Embryonic facial prominence (tissue), 1 donor: Measurements from ENCODE around the gene RTEL1.
"Not testable (repeated sequence)": the region's sequence is repeated elsewhere in the genome, so short reads cannot be mapped to it uniquely, and the experiment has no call there.

ENCODE experiments used
- DNase-seq: peaks from one replicate; pipeline ENCODE4 v3.0.0-alpha.2; 2016; ENCODE audit errors: extremely low spot score

RTEL1 gene

DNA sequence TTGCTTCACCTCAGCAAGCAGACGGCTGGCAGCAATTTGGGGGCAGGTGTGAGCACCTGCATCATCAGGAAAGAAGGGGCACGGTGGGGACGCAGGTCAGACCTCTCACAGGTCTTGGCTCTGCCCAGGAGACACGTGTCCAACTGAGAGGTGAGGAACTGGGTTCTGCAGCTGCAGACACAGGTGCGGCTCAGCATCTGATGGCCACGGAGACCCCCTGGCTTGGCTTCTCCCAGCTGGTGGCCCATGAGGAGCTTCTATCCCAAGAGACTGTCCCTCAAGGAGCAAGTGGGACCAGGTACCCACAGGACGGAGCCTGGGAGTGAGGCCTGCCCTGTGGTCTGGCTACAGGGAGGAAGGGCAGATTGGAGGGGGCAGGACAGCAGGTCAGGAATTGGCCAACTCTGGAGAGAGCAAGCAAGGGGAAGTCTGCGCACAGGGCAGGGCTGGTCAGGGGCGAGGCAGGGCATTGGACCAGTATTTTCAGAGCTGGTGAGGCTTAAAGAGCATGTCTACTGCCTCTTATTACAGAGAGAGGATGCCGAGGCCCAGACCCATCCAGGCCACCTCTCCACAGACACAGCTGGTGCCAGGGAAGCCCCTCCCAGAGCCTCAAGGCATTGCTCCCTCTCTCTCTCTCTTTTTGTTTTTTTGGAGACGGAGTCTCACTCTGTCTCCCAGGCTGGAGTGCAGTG lies 9.1 kb upstream of the RTEL1 start:
- no peak for DNase-seq

DNA sequence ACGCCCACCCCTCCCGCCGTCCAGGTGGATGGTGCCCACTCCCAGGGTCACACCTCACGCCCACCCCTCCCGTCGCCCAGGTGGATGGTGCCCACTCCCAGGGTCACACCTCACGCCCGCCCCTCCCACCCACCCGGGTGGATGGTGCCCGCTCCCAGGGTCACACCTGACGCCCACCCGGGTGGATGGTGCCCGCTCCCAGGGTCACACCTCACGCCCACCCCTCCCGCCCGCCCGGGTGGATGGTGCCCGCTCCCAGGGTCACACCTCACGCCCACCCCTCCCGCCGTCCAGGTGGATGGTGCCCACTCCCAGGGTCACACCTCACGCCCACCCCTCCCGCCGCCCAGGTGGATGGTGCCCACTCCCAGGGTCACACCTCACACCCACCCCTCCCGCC lies 7.6 kb upstream of the RTEL1 start:
- not testable (repeated sequence) for DNase-seq

DNA sequence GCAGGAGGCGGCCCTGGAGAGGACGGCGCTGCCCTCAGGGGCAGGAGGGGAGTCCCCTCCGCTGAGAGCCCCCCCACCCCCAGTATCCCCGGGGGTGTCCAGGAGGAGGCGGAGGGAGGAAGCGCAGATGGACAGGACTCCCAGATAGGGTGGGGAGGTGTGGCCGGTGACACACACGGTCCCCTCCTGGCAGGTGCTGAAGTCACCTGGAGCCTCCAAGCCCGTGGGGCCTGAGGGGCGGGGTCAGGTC lies 6.2 kb upstream of the RTEL1 start:
- no peak for DNase-seq

DNA sequence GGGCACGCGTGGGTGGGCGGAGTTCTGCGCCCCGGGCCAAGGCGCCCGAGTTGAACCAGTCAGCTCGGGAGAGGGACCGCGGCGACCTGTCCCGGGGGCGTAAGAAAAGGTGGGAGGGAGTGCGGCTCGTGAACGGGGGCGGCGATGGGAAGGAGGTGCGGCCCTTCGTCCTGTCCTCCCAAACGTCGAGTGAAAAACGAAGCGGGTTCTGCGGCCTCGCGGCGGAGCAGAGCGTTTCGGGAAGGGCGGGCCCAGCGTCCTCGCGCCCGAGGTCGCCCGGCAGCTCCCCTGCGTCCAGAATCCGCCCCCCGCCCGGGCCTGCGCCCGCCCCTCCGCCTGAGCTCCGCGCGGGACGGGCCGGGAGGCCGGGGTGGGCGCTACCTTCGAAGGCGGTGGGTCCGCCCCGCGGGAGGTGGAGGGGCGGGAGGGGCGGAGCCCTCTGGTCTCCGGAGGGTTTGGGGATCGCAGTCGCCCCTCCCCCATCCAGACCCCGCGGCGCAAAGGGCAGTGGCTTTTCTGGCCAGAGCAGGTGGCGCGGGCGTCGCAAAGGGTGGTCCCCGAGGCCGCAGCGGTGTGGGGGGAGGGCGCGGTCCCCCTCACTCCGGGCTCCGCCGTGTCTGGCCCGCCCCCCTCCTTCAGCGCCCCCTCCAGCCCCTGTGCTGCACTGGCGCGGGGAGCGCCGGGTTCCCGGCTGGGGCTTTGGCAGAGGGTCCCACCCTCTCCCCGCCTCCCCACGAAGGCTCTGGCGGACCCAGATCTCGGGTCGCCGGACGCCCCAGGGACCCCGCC lies 5.7 kb upstream of the RTEL1 start:
- no peak for DNase-seq

DNA sequence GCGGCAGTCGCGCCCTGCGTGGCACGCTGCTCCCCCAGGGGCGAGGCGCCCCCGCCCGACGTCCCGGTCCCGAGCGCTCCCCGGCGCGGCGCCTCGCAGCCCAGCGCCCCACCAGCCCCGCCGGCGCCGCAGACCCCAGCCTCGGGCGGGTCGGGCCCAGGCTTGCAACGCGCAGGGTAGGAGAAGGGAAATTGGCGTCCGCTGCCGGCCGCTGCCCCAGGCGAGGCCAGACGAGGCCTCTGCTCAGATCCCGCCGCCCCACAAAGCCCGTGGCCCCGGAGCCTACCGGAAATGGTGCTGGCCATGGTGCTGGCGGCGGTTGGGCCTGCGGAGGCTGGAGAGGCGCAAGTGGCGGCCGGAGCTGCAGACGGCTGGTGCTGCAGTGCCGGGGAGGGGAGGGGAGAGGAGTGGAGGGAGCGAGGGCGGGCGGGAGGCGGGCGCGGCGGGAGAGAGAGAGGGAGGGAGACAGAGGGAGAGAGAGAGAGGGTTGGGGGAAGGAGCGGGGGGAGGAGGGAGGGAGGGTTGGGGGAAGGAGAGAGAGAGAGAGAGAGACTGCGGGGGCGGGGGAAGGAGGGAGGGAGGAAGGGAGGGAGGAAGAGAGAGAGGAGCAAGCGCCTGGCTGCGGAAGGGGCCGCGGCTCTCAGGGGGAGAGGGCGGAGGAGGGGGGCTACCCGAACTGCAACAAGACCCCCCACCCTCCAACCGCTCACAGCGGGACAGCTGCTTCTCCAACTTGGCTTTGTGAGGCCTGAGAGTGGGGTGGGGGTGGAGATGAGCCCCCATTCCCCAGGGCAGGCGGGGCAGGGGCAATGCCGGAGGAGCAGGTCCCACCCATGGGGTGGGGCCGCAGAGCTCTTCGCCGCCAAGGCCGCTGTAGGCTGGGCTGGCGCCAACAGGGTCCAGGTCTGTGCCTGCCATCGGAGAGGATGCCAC lies 4.8 kb upstream of the RTEL1 start, which contains the start of gene STMN3:
Gene STMN3, minus strand, starts transcription at position 384 of the 933 bp plus-strand sequence. Its CDS starts 79 bp downstream, at position 305.
- peak; percentile 86 for DNase-seq

DNA sequence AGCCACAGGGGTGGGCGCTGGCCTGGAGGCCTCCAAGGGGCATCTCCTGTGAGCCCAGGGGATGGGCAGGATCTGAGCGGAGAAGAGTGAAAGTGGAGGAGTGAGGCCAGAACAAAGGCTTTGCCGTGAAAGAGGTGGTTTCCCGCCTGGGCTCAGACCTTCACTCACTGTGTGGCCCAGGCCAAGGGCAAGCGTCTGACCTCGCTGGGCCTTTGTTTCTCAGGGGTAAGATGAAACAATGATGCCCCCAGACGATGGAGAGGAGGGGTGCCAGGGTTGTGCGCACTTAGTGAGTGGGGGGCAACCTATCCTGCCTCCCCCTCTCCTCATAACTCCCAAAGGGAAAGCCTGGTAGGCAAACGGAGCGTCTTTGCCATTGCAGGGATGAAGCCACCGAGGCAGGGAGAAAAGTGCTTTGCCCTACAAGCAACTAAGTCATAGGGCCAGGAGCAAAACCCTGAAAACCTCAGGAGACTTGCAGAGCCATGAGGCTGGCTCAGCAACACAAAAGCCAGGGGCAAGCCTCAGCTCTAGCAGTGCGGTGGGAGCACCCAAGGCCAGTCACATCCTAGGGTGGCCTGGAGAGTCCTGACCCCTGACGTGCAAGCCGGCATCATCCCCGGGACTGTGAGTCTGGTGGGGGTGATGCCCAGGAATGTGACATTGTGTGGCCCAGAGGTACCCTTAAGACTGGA lies 4.0 kb upstream of the RTEL1 start:
- no peak for DNase-seq

DNA sequence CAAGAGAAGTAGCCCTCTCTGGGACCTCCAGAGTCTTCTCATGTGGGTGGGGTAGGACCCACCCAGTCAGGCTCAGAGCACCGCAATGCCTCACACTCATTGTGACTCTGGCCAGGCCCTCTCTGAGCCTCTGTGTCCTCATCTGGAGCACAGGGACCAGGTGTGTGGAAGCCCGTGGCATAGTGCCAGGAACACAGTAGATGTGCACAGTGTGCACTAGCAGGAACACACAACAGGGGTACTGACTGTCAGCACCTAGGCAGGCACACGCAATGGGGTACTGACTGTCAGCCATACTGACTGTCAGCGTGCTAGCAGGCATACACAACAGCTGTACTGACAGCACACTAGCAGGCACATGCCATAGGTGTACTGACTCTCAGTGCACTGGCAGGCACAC lies 2.9 kb upstream of the RTEL1 start:
- no peak for DNase-seq

DNA sequence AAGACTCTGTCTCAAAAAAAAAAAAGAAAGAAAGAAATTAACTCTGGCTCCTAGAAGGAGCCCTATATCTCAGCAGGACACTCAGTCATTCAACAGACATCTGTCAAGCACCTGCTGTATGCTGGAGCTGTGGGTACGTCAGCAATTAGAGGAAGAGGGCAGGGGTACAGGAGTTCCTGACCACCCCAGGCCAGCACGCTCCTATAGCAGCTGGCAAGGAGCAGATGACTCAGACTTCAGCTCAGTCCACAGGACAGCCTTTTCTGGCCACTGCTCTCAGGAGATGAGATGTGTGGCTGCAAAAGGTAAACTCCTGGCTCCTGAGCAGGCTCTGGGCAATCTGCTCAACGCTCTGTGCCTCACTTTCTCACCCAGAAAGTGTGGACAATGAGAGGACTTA lies 1.7 kb upstream of the RTEL1 start:
- DNase-seq = no peak

DNA sequence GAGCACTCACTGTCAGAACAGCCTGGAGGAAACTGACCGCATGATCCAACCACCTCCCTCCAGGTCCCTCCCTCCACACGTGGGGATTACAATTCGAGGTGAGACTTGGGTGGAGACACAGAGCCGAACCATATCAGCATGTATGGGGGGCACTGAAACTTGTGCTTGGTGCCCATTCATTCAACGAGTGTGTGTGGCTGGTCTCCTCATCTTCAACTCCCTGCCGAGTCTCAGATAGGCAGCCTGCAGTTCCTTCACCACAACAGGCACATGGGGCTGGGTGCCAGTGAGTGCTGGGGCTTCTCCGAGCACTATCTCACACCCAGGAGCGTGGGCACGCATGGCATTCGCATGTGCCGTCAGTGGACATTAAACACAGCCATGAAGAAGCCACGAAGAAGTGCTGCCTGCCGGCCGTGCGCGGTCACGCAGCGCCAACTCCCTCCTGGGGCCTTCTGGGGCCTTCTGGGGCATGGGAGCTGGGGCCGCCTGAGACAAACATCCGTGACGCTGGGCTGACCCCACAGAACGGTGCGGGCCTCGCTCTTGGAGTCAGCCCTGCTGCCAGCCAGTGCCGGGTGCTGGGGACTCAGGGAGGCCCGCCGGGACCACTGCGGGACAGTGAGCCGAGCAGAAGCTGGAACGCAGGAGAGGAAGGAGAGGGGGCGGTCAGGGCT lies 714 bp upstream of the RTEL1 start:
- DNase-seq = no peak

DNA sequence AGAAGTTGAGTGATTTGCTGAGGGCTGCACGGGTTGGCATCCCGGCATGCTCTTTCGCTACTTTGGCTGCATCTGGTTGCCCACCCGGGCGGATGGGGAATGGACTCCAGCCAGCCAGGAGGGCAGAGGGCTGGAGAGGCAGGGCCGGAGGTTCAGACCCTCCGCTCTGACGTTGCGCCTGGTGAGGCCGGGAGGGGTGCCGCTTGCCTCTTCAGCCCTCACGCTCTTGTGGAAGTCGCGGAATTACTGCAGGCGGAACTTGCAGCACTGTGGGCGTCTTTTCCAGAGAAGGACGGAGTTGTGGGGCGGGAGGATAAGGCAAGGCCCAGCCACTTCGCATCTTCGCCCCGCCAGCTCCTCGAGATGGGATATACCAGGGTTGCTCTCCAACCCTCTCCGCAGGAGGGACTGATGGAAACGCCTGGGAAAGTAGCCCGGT lies 656 bp downstream of the RTEL1 start:
- no peak for DNase-seq

DNA sequence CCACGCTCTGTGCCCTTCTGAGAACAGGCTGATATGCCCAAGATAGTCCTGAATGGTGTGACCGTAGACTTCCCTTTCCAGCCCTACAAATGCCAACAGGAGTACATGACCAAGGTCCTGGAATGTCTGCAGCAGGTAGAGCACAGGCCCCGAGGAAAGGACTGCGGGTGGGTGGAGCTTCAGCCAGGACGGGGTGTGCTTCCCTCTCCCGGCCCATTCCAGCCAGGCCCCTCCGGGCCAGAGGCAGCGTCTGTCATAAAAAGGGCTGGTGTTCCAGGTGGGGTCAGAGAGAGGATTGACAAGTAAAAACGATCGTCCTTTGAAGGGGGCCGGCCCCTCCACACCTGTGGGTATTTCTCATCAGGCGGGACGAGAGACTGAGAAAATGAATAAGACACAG lies 1.3 kb downstream of the RTEL1 start:
- DNase-seq = no peak

DNA sequence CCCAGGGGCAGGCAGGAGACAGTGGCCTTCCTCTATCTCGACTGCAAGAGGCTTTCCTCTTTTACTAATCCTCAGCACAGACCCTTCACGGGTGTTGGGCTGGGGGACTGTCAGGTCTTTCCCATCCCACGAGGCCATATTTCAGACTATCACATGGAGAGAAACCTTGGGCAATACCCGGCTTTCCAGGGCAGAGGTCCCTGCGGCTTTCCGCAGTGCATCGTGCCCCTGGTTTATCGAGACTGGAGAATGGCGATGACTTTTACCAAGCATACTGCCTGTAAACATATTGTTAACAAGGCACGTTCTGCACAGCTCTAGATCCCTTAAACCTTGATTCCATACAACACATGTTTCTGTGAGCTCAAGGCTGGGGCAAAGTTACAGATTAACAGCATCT lies 2.1 kb downstream of the RTEL1 start:
- DNase-seq = not testable (repeated sequence)

DNA sequence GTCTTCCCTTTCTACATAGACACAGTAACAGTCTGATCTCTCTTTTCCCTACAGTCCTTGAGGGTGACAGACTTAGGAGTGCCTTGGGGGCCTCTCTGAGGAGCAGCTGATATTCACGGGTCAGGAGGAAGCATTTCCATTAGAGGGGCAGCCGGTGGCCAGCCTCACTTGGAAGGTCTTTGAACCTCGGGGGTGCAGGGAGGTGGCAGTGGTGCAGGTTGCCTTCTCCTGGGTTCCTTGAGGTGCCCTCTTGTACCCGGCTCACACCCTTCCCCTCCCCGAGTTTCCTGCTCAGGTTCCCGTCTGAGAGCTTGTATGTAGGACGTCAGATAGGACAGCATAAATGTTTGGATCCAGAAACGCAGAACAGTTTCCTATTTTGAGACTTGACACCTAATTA lies 2.5 kb downstream of the RTEL1 start:
- DNase-seq = no peak

DNA sequence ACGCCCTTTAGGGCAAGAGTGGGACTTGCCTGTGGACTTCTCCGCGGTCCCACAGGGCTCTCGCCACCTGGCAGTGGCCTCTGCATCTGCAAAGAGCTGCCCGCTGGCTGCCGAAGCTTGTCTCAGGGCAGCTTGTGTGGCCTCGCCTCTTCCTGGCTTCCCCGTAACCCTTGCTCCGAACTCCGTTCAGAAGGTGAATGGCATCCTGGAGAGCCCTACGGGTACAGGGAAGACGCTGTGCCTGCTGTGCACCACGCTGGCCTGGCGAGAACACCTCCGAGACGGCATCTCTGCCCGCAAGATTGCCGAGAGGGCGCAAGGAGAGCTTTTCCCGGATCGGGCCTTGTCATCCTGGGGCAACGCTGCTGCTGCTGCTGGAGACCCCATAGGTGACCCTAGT lies 3.0 kb downstream of the RTEL1 start:
- DNase-seq = no peak

DNA sequence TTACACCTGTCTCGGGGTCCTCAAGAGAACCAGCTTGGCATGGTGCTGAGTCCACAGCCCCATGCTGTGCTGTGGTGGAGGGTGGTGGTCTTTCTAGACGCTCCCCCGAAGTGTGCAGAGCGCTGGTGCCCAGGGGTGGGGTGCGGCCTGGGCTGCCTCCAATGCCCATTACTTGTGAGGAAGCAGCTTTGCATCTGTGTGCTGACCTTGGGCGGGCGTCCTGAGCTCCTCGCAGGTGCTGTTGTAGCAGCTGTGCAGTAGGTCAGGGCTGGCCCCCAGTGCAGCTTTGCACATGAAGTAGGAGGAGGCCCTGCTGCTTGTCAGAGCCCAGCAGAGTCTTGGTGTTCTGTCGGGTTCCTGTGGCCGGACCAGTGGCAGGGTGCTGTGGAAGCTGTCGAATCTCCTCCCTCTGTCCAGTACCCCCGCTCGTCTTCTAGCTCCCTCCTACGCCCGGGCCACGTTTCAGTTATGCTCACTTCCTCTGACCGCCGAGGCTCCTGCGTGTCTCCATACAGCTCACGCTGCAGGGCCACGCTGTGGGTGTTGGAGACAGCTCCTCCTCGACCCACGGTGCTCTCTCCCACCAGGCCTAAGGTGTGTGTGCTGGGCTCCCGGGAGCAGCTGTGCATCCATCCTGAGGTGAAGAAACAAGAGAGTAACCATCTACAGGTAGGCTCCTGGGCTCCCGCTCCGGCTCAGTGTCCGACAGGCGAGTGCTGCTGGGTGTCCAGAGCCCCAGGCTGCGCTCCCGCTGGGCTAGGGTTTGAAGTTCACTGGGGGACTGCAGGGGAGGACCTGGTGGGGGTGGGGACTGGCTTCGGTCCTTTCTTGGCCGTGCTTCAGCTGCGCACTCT lies 4.1 kb downstream of the RTEL1 start:
- no peak for DNase-seq

DNA sequence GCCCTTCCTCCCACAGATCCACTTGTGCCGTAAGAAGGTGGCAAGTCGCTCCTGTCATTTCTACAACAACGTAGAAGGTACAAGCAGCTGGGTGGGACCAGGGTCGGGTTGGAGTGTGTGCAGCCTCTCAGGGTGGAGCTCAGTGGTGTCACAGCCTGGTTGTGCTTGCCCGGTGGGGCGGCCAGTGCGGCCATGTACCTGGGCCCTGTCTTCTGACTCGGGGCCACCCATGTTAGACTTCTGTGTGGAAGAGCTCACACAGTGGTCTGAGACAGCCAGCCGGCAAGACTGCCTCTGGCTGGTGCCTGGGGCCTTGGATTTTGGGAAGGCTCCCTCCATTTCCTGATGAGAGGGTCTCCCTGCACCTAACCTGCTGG lies 4.7 kb downstream of the RTEL1 start:
- no peak for DNase-seq

DNA sequence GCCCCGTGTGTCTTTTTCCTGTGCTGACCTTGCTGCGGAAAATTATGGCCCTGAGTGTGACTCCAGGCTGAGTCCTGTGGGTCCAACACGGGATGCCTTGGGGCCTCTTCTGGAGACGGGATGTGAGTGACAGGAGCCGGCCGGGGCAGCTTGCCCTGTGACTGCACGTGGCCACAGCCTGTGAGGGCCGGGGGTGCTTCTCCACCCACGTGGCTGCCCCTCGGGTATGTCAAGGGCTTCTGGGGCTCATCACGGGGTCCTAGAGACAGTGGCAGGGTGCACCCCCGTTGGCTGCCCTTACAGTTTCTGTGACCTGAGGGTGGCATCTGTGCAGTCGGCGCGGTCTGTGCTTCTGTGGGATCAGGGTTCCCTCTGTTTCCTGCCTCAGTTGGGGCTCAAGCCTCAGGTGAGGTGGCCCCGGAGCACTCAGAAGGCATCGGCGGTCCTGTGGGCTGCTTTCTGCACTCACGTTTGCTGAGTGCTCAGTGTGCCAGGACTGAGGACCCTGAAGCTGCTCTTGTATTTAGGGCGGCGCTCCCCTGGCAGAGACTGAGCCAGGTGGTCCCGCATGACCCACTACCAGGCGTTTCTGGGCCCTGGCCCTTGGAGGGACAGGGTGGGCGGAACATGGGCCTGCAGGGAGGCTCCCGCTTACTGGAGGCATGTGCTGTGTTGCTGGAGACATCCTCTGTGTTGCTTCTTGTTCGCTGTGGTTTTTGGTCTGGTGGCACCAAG lies 5.4 kb downstream of the RTEL1 start:
- no peak for DNase-seq

DNA sequence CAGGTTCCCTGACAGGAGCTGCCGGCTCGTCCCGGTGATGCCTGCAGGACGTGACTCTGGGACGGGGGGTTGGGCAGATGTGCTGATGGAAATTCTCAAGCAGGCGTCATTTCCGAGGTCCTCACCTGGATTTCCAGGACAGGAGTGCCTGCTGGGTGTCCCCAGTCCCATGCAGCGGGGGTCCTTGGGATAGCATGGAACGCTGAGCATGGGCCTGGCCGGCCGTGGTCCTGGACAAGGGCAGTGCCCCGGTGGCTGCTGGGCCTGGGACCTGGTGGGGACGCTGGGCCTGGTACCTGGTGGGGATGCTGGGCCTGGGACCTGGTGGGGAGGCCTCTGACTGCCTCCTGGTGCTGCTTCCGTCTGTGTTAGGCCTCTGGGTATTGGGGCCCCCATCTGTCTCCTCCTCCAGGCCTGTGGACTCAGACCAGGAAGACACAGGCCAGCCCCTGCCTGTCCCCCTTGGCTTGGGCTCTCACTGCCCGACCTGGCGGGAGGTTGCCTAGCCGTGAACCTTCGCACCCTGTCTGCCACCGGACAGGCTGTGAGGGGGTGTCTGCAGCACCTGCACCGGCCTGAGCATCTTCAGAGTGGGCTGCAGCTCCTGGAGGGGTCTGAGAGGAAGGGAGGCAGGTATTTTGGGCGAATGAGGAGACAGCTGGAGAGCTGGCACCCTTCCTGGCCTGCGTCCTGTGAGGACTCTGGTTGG lies 6.2 kb downstream of the RTEL1 start:
- DNase-seq = no peak
